Measurements from ENCODE around the gene CYGB.

- TF ChIP-seq CTCF (IDR thresholded peaks at IDR 0.05; ENCODE audit: low read depth, low read length) (no peak), POLR2A (IDR thresholded peaks at IDR 0.05; ENCODE audit: extremely low read depth, insufficient read length) (no peak)
Measured at GRCh38 chr17:76585649-76586593, 48.4 kb upstream of the CYGB start, which contains the start of gene ST6GALNAC2.
